Epidermal melanocyte (primary cell): ENCODE data around the gene PLEKHG7.

Experiments
- DNase-seq: peaks from one replicate; pipeline ENCODE4 v3.0.0; 2011; ENCODE audit warnings: low spot score; ENCODE audit not compliant: insufficient read length

PLEKHG7 gene

GRCh38 chr12:92794814-92795213 lies 92.0 kb downstream of the PLEKHG7 start:
- no peak for DNase-seq

- no peak for DNase-seq
Observed at GRCh38 chr12:92796650-92797049, 93.9 kb downstream of the PLEKHG7 start.

- peak; percentile 60 for DNase-seq
Observed at GRCh38 chr12:92802906-92803305, 100.1 kb downstream of the PLEKHG7 start.

GRCh38 chr12:92803903-92804302 lies 101.1 kb downstream of the PLEKHG7 start:
- no peak for DNase-seq

- no peak for DNase-seq
Observed at GRCh38 chr12:92810370-92810769, 107.6 kb downstream of the PLEKHG7 start.

GRCh38 chr12:92814584-92814983 lies 111.8 kb downstream of the PLEKHG7 start:
- no peak for DNase-seq

- DNase-seq = no peak
Observed at GRCh38 chr12:92821142-92821541, 118.4 kb downstream of the PLEKHG7 start.
